Activated CD4-positive, alpha-beta memory T cell treated with anti-CD3 and anti-CD28 coated beads, Interleukin-2, amount 10 ng/mL, durations not matched to agents 7 days and 5 days (primary cell): ENCODE data around the gene PGGT1B. TPM values are rescaled to one million over a fixed set of nuclear protein-coding genes. Genes with fewer than 3 reads are reported as not detected.

ENCODE experiments used
- CTCF ChIA-PET: fragments of 350-600 bp; sonication (Branson Sonifier 250); formaldehyde crosslinking; loops from one replicate; lab custom pipeline; 2021; ENCODE audit warnings: antibody characterized with exemption, inconsistent platforms; lab: Charles Lee
- POLR2A ChIA-PET: fragments of 350-600 bp; sonication (Branson Sonifier 250); formaldehyde crosslinking; loops from one replicate; lab custom pipeline; 2021; ENCODE audit warnings: antibody characterized with exemption; lab: Charles Lee
- DNase-seq: peaks from one replicate; pipeline ENCODE4 v3.0.0-alpha.2; 2020
- H3K27ac Mint-ChIP-seq: one replicate; pipeline ENCODE4 v1.8.0; 2021; ENCODE audit warnings: mild to moderate bottlenecking, mixed read lengths
- H3K27me3 Mint-ChIP-seq: one replicate; pipeline ENCODE4 v1.8.0; 2021; ENCODE audit warnings: mixed read lengths
- H3K36me3 Mint-ChIP-seq: one replicate; pipeline ENCODE4 v1.8.0; 2021; ENCODE audit warnings: low read depth, mixed read lengths
- H3K4me1 Mint-ChIP-seq: one replicate; pipeline ENCODE4 v1.8.0; 2021; ENCODE audit warnings: mixed read lengths
- H3K4me3 Mint-ChIP-seq: one replicate; pipeline ENCODE4 v1.8.0; 2021; ENCODE audit warnings: mild to moderate bottlenecking, mixed read lengths
- H3K9me3 Mint-ChIP-seq: one replicate; pipeline ENCODE4 v1.8.0; 2021; ENCODE audit warnings: mixed read lengths
- total RNA-seq, 2 experiments: library from RNA; stranded (reverse); gene quantifications; one replicate each; pipeline ENCODE4 v1.2.3, GENCODE V29; 2021

PGGT1B gene
- total RNA-seq, 2 experiments from 2014 or later: 43.4 to 43.6 TPM

GRCh38 chr5:115246361-115246991 is 16.2 kb downstream of the PGGT1B start:
- no peaks in the 10 kb centered on the region for H3K9me3 Mint-ChIP-seq
- DNase-seq: no peak
- H3K36me3 Mint-ChIP-seq: peaks cover 15% of the 10 kb centered on the region
- no peak overlapping the region for H3K4me3 Mint-ChIP-seq
- H3K27me3 Mint-ChIP-seq: no peaks in the 10 kb centered on the region
- H3K27ac Mint-ChIP-seq: no peak overlapping the region
- peaks cover 17% of the 10 kb centered on the region for H3K4me1 Mint-ChIP-seq
- ChIA-PET CTCF (interaction anchor here (1.0 to 5.3 kb wide), 6 partner anchors 15 to 1634 kb away, joined by 3 to 52 read pairs (median 4); no protein-coding TSS in a partner anchor), POLR2A (interaction anchor here (1.7 kb wide), 1 partner anchor 16 kb away, joined by 4 read pairs; the partner anchor contains the start of gene PGGT1B)

GRCh38 chr5:115243412-115243811 is 19.3 kb downstream of the PGGT1B start:
- H3K27me3 Mint-ChIP-seq: no peaks in the 10 kb centered on the region
- H3K4me1 Mint-ChIP-seq: peaks cover 6% of the 10 kb centered on the region
- DNase-seq: no peak
- POLR2A ChIA-PET: interaction anchor here (0.6 to 1.0 kb wide), 2 partner anchors 16 to 19 kb away, joined by 3 read pairs; no protein-coding TSS in a partner anchor
- no peak overlapping the region for H3K27ac Mint-ChIP-seq
- CTCF ChIA-PET: interaction anchor here (2.6 kb wide), 1 partner anchor 145 kb away, joined by 8 read pairs; no protein-coding TSS in a partner anchor
- no peak overlapping the region for H3K4me3 Mint-ChIP-seq
- H3K36me3 Mint-ChIP-seq: peaks cover 15% of the 10 kb centered on the region
- no peaks in the 10 kb centered on the region for H3K9me3 Mint-ChIP-seq

DNA sequence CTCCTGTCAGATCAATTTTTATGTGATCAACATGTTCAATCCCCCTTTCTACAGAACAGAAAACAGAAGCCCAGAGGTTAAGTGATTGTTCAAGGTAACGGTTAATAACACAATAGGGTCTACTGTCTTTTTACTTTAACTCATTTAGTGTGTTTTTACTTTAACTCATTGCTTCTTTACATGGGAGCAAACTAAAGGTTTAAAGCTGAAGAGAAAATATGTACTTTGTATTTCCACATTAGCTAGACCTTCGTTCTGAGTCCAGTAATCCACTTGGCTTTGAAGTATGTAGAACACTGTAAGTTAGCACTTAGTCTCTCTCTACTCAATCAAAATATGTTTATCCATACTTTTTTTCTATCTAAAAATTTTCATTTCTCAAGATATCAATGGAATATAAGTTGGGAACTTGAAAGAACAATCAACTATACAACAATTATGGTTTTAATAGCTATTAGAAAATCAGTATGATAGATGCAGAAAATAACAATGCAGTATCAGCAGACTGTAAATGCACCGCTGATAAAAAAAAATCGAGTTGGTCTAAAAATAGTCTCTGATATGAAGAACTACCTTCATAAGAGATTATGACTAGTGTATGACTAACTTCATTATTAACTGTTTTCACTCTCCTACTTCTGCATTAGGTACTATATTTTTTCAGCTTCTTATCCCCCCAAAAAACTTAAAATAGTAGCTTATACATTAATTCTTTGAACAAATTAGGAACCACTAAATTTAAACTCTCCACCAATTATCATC is 20.6 kb downstream of the PGGT1B start:
- peaks cover 6% of the 10 kb centered on the region for H3K4me1 Mint-ChIP-seq
- no peaks in the 10 kb centered on the region for H3K27me3 Mint-ChIP-seq
- DNase-seq: no peak
- ChIA-PET CTCF (interaction anchor here (2.6 kb wide), 1 partner anchor 144 kb away, joined by 8 read pairs; no protein-coding TSS in a partner anchor), POLR2A (no interaction called here)
- no peak overlapping the region for H3K4me3 Mint-ChIP-seq
- peaks cover 15% of the 10 kb centered on the region for H3K36me3 Mint-ChIP-seq
- H3K9me3 Mint-ChIP-seq: no peaks in the 10 kb centered on the region
- no peak overlapping the region for H3K27ac Mint-ChIP-seq

GRCh38 chr5:115237066-115237465 is 25.6 kb downstream of the PGGT1B start:
- no peaks in the 10 kb centered on the region for H3K9me3 Mint-ChIP-seq
- H3K36me3 Mint-ChIP-seq: peaks cover 31% of the 10 kb centered on the region
- H3K27me3 Mint-ChIP-seq: no peaks in the 10 kb centered on the region
- H3K27ac Mint-ChIP-seq: no peak overlapping the region
- DNase-seq: no peak
- ChIA-PET CTCF (no interaction called here), POLR2A (no interaction called here)
- H3K4me3 Mint-ChIP-seq: no peak overlapping the region
- no peaks in the 10 kb centered on the region for H3K4me1 Mint-ChIP-seq

GRCh38 chr5:115236599-115236998 is 26.1 kb downstream of the PGGT1B start:
- Mint-ChIP-seq H3K4me1 (no peaks in the 10 kb centered on the region), H3K36me3 (peaks cover 33% of the 10 kb centered on the region), H3K27ac (no peak overlapping the region), H3K27me3 (no peaks in the 10 kb centered on the region), H3K4me3 (no peak overlapping the region), H3K9me3 (no peaks in the 10 kb centered on the region)
- ChIA-PET POLR2A (no interaction called here), CTCF (no interaction called here)
- DNase-seq: no peak

- H3K27me3 Mint-ChIP-seq: no peaks in the 10 kb centered on the region
Observed at GRCh38 chr5:115231598-115231997, 31.1 kb downstream of the PGGT1B start.

DNA sequence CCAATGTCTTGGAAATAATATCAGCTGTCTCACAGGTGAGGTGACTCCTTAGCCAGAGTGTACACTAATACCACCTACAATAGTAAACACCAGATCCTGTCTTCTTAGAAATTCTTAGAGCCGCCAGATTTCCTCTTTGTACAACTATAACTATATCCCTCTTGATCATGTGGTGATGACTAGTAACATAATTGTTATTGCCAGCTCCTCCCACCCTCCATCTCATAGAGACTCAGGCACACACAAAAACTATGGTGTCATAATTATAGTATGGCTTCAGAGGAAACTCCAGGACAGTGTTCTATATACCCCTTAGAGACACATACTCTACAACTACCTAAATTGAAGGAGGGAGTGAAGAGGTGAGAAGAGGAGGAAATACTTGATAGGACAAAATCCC is 33.1 kb downstream of the PGGT1B start:
- H3K36me3 Mint-ChIP-seq: peaks cover 48% of the 10 kb centered on the region
- ChIA-PET POLR2A (no interaction called here), CTCF (no interaction called here)
- H3K4me3 Mint-ChIP-seq: no peak overlapping the region
- DNase-seq: no peak
- H3K27me3 Mint-ChIP-seq: no peaks in the 10 kb centered on the region
- no peak overlapping the region for H3K27ac Mint-ChIP-seq
- H3K9me3 Mint-ChIP-seq: no peaks in the 10 kb centered on the region
- H3K4me1 Mint-ChIP-seq: no peaks in the 10 kb centered on the region

More at GRCh38 chr5:115231598-115231997, 31.1 kb downstream of the PGGT1B start:
- H3K36me3 Mint-ChIP-seq: peaks cover 52% of the 10 kb centered on the region
- H3K27ac Mint-ChIP-seq: no peak overlapping the region
- DNase-seq: no peak
- ChIA-PET CTCF (interaction anchor here (0.6 kb wide), 1 partner anchor 13 kb away, joined by 3 read pairs; no protein-coding TSS in a partner anchor), POLR2A (no interaction called here)
- no peaks in the 10 kb centered on the region for H3K4me1 Mint-ChIP-seq
- no peaks in the 10 kb centered on the region for H3K9me3 Mint-ChIP-seq
- no peak overlapping the region for H3K4me3 Mint-ChIP-seq

DNA sequence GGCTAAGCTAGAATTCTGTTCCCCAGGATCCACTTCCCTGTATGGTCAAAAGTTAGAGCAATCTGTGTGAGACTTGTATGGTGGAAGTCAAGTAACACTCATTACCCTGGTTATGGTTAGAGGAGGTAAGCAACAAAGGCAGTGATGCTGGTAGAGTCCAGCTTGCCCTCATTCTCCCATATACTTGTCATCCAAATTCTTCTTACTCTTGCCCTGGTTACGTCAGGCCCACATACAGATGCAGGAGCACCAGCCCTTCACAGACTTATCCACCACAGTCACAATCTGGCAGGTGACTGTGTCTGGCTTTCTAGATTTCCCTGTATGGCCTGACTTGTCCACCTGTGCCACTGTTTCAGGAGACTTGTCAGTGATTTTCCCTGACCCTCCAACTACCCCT is 35.4 kb downstream of the PGGT1B start:
- H3K27ac Mint-ChIP-seq: no peak overlapping the region
- ChIA-PET POLR2A (no interaction called here), CTCF (no interaction called here)
- DNase-seq: no peak
- H3K9me3 Mint-ChIP-seq: no peaks in the 10 kb centered on the region
- no peaks in the 10 kb centered on the region for H3K27me3 Mint-ChIP-seq
- no peak overlapping the region for H3K4me3 Mint-ChIP-seq
- peaks cover 48% of the 10 kb centered on the region for H3K36me3 Mint-ChIP-seq
- no peaks in the 10 kb centered on the region for H3K4me1 Mint-ChIP-seq

GRCh38 chr5:115214541-115214940 is 48.1 kb downstream of the PGGT1B start:
- H3K36me3 Mint-ChIP-seq: peaks cover 24% of the 10 kb centered on the region
- no peak overlapping the region for H3K4me3 Mint-ChIP-seq
- ChIA-PET CTCF (no interaction called here), POLR2A (no interaction called here)
- no peak for DNase-seq
- peaks cover 6% of the 10 kb centered on the region for H3K4me1 Mint-ChIP-seq
- no peak overlapping the region for H3K27ac Mint-ChIP-seq
- H3K27me3 Mint-ChIP-seq: no peaks in the 10 kb centered on the region
- no peaks in the 10 kb centered on the region for H3K9me3 Mint-ChIP-seq

DNA sequence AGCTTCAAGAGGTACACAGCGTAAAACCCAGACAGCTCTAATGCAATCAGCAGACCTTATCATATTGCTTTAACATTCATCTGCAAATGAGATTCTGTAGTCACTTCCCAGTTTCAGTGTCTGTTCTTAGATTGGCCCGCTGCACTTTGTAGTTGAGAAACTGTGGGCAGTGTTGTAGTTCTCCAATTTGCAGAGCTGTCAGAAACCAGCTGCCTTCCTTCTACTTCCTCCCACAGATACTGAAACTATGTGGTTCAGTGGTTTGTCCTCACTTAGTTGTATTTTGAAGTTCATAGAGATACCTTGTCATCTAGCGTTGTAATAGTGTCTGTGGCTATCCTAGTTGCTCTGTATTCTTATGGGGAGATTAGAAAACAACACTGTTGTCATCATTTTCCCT is 53.4 kb downstream of the PGGT1B start:
- Mint-ChIP-seq H3K9me3 (no peaks in the 10 kb centered on the region), H3K4me3 (no peak overlapping the region), H3K27me3 (no peaks in the 10 kb centered on the region), H3K36me3 (peaks cover 9% of the 10 kb centered on the region), H3K27ac (peak overlapping the region; percentile 59), H3K4me1 (peaks cover 17% of the 10 kb centered on the region)
- CTCF ChIA-PET: interaction anchor here (1.2 kb wide), 1 partner anchor 36 kb away, joined by 5 read pairs; no protein-coding TSS in a partner anchor
- POLR2A ChIA-PET: interaction anchor here (0.5 kb wide), 1 partner anchor 49 kb away, joined by 3 read pairs; no protein-coding TSS in a partner anchor
- DNase-seq: peak; percentile 69

DNA sequence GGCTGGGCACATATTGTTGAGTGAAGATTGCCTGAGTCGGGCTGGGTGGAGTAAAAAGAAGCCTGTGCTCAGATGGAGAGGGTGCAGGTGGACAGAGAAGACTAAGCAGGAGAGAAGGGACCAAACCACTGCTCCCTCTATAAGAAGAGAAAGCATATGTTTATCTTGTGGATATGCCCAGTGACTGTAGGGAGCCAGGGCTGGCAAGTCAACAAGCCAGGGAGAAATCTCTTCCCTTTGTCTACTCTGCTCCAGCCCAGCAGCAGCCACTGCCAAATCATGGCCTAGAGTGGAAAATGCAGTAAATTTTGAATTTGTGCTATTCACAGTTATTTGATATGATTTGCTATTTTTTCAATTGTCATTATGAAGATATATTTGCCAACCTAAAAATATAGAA is 59.7 kb downstream of the PGGT1B start:
- no peak overlapping the region for H3K4me3 Mint-ChIP-seq
- H3K9me3 Mint-ChIP-seq: no peaks in the 10 kb centered on the region
- peaks cover 3% of the 10 kb centered on the region for H3K27me3 Mint-ChIP-seq
- H3K27ac Mint-ChIP-seq: no peak overlapping the region
- no peak for DNase-seq
- ChIA-PET POLR2A (no interaction called here), CTCF (no interaction called here)
- no peaks in the 10 kb centered on the region for H3K4me1 Mint-ChIP-seq
- peaks cover 7% of the 10 kb centered on the region for H3K36me3 Mint-ChIP-seq

DNA sequence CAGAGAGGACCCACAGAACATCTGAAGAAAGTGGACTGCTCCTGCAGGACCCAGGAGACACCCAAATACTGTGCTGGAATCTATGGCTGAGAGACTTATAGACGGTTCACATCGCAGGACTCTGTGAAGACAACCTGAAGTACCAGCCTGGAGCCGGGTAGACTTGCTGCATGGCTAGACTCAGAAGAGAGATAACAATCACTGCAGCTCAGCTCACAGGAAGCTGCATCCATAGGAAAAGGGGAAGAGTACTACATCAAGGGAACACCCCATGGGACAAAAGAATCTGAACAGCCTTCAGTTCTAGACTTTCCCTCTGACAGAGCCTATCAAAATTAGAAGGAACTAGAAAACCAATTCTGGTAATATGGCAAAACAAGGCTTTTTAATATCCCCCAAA is 66.5 kb downstream of the PGGT1B start:
- Mint-ChIP-seq H3K9me3 (no peaks in the 10 kb centered on the region), H3K27ac (no peak overlapping the region), H3K4me3 (no peak overlapping the region), H3K36me3 (peaks cover 3% of the 10 kb centered on the region), H3K4me1 (no peaks in the 10 kb centered on the region), H3K27me3 (peaks cover 8% of the 10 kb centered on the region)
- DNase-seq: no peak
- ChIA-PET CTCF (no interaction called here), POLR2A (no interaction called here)

DNA sequence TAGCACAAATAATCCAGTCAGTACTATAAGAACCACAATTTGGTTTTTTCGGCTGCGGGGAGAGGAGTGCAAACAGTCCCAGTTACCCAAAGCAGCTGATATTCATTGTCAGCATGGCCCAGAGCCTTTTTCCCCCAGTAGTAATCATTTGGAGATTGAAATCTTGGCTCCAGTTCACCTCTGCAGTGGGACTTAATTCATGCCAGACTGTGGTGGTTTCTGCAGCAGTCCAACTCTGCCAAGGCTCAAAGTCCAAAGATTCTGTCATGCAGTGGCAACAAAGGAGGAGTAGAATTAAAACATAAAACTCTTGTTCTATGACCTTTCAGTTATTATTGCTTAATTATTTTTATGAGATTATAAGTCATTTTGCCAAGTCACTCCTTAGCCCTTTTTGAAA is 68.0 kb downstream of the PGGT1B start:
- peaks cover 6% of the 10 kb centered on the region for H3K27me3 Mint-ChIP-seq
- no peak overlapping the region for H3K4me3 Mint-ChIP-seq
- no peak overlapping the region for H3K27ac Mint-ChIP-seq
- no peaks in the 10 kb centered on the region for H3K4me1 Mint-ChIP-seq
- ChIA-PET CTCF (no interaction called here), POLR2A (no interaction called here)
- no peaks in the 10 kb centered on the region for H3K9me3 Mint-ChIP-seq
- H3K36me3 Mint-ChIP-seq: no peaks in the 10 kb centered on the region
- no peak for DNase-seq
